Karpas-422 (cell line): ENCODE measurements around the gene TAF11L14. TPM values are rescaled to one million over a fixed set of nuclear protein-coding genes. Genes with fewer than 3 reads are reported as not detected.

Source experiments
- small RNA-seq: library from RNA; depleted of rRNA; stranded (forward); fragments of <200 nt; gene quantifications from one replicate; pipeline ENCODE3, GENCODE V24; 2014
- total RNA-seq: library from RNA; depleted of rRNA; stranded (reverse); fragments of >200 nt; shearing (Covaris generic); gene quantifications from 2 replicates; pipeline ENCODE4 v1.2.3, GENCODE V29; 2014; ENCODE audit warnings: low replicate concordance; rRNA removed

TAF11L14 gene
- total RNA-seq, 1 experiment from 2014 or later: not detected

Small RNAs within 50 kb of the gene (small RNA-seq; reads per million reads assigned to genes)
- gene AC233724.1 (not detected), gene AC233724.12 (not detected), gene AC233724.2 (not detected), gene AC233724.3 (not detected), gene AC233724.4 (not detected), gene AC233724.6 (not detected), gene AC233724.7 (not detected)

Other genes starting within 250 kb of the TAF11L14 start
- not detected in 2 replicates for gene TAF11L2, start 136.2 kb upstream of the TAF11L14 start, total RNA-seq
- gene TAF11L3, start 116.1 kb upstream of the TAF11L14 start, total RNA-seq: not detected in 2 replicates
- gene TAF11L4, start 112.7 kb upstream of the TAF11L14 start, total RNA-seq: not detected in 2 replicates
- gene TAF11L5, start 109.2 kb upstream of the TAF11L14 start, total RNA-seq: not detected in 2 replicates
- gene TAF11L6, start 105.8 kb upstream of the TAF11L14 start, total RNA-seq: not detected in 2 replicates
- not detected in 2 replicates for gene TAF11L7, start 48.7 kb upstream of the TAF11L14 start, total RNA-seq
- not detected in 2 replicates for gene TAF11L8, start 43.5 kb upstream of the TAF11L14 start, total RNA-seq
- gene TAF11L9, start 40.1 kb upstream of the TAF11L14 start, total RNA-seq: not detected in 2 replicates
- not detected in 2 replicates for gene TAF11L10, start 36.6 kb upstream of the TAF11L14 start, total RNA-seq
- gene TAF11L11, start 30.3 kb upstream of the TAF11L14 start, total RNA-seq: not detected in 2 replicates
- gene TAF11L12, start 24.1 kb upstream of the TAF11L14 start, total RNA-seq: not detected in 2 replicates
- not detected in 2 replicates for gene TAF11L13, start 2.4 kb upstream of the TAF11L14 start, total RNA-seq